WTC11 (cell line): Measurements from ENCODE around the gene GPER1. TPM values are rescaled to one million over a fixed set of nuclear protein-coding genes. Genes with fewer than 3 reads are reported as not detected.

Source experiments
- ATAC-seq: fragments of 200-7000 bp; cut with Tn5 transposase; 2 replicates; pipeline ENCODE4 v1.10.0; 2021; ENCODE audit warnings: mild to moderate bottlenecking, moderate library complexity
- CTCF ChIA-PET: fragments of 300-600 bp; sonication (Branson Sonifier 250); formaldehyde crosslinking; loops from one replicate; lab custom pipeline; 2021; ENCODE audit warnings: antibody characterized with exemption; lab: Charles Lee
- POLR2A ChIA-PET: fragments of 350-600 bp; sonication (Branson Sonifier 250); formaldehyde crosslinking; loops from one replicate; lab custom pipeline; 2021; ENCODE audit warnings: antibody characterized with exemption; lab: Charles Lee
- DNase-seq: peaks from one replicate; pipeline ENCODE4 v3.0.0; 2021; ENCODE audit warnings: low spot score
- H3K27ac Mint-ChIP-seq: 2 replicates; pipeline ENCODE4 v1.8.0; 2021; ENCODE audit warnings: mixed read lengths
- H3K27me3 Mint-ChIP-seq: 2 replicates; pipeline ENCODE4 v1.8.0; 2021; ENCODE audit warnings: low read depth, mild to moderate bottlenecking, moderate library complexity, mixed read lengths
- H3K36me3 Mint-ChIP-seq: 2 replicates; pipeline ENCODE4 v1.8.0; 2021; ENCODE audit warnings: mixed read lengths
- H3K4me1 Mint-ChIP-seq: 2 replicates; pipeline ENCODE4 v1.8.0; 2022; ENCODE audit warnings: mixed read lengths
- H3K4me3 Mint-ChIP-seq: 2 replicates; pipeline ENCODE4 v1.8.0; 2021; ENCODE audit warnings: mild to moderate bottlenecking, moderate library complexity, mixed read lengths
- H3K9me3 Mint-ChIP-seq: 2 replicates; pipeline ENCODE4 v1.8.0; 2021; ENCODE audit warnings: mixed read lengths
- FOXK1 ChIP-seq: sonication (generic); formaldehyde crosslinking; IDR thresholded peaks from 2 replicates; pipeline ENCODE4 v1.8.0; 2022; ENCODE audit warnings: mild to moderate bottlenecking, moderate library complexity, missing genetic modification reagents
- FOXP1 ChIP-seq: sonication (generic); formaldehyde crosslinking; IDR thresholded peaks from 2 replicates; pipeline ENCODE4 v1.8.0; 2022; ENCODE audit warnings: missing genetic modification reagents, mild to moderate bottlenecking, moderate library complexity, borderline replicate concordance
- GTF2I ChIP-seq: fragments of 250-450 bp; sonication (Bioruptor Pico); conservative IDR thresholded peaks from 2 replicates; pipeline ENCODE4 v1.4.0; 2021; ENCODE audit warnings: mild to moderate bottlenecking
- KAT7 ChIP-seq: sonication (generic); formaldehyde crosslinking; IDR thresholded peaks from 2 replicates; pipeline ENCODE4 v1.8.1; 2023; ENCODE audit warnings: missing genetic modification reagents, mild to moderate bottlenecking, borderline replicate concordance
- NFATC4 ChIP-seq: fragments of 250-450 bp; sonication (Bioruptor Pico); IDR thresholded peaks from 2 replicates; pipeline ENCODE4 v1.9.0; 2021; ENCODE audit warnings: mild to moderate bottlenecking
- SMAD3 ChIP-seq: sonication (generic); formaldehyde crosslinking; IDR thresholded peaks from 2 replicates; pipeline ENCODE4 v1.8.0; 2022; ENCODE audit warnings: missing genetic modification reagents, mild to moderate bottlenecking, borderline replicate concordance
- SMAD4 ChIP-seq: sonication (generic); formaldehyde crosslinking; IDR thresholded peaks from 2 replicates; pipeline ENCODE4 v1.8.0; 2022; ENCODE audit warnings: mild to moderate bottlenecking, missing genetic modification reagents
- SOX15 ChIP-seq: fragments of 250-450 bp; sonication (Bioruptor Pico); IDR thresholded peaks from 2 replicates; pipeline ENCODE4 v1.9.0; 2021; ENCODE audit warnings: mild to moderate bottlenecking
- TCF7 ChIP-seq: sonication (generic); formaldehyde crosslinking; IDR thresholded peaks from 2 replicates; pipeline ENCODE4 v1.8.0; 2022; ENCODE audit warnings: mild to moderate bottlenecking, low read depth, missing genetic modification reagents, moderate library complexity
- ZNF671 ChIP-seq: fragments of 250-450 bp; sonication (Bioruptor Pico); IDR thresholded peaks from 2 replicates; pipeline ENCODE4 v1.8.0; 2021; ENCODE audit warnings: mild to moderate bottlenecking
- total RNA-seq: library from RNA; stranded (reverse); gene quantifications from 3 replicates; pipeline ENCODE4 v1.2.3, GENCODE V29; 2021
- TF ChIP-seq, protein P1 (sequence below): sonication (generic); formaldehyde crosslinking; IDR thresholded peaks from 2 replicates; pipeline ENCODE4 v1.8.1; 2023; ENCODE audit warnings: mild to moderate bottlenecking, missing genetic modification reagents
- TF ChIP-seq, protein P2 (sequence below): fragments of 200-600 bp; IDR thresholded peaks from 2 replicates; pipeline ENCODE4 v1.8.0; 2022; ENCODE audit warnings: antibody characterized with exemption
- TF ChIP-seq, protein P3 (sequence below): sonication (generic); formaldehyde crosslinking; IDR thresholded peaks from 2 replicates; pipeline ENCODE4 v1.8.1; 2022; ENCODE audit warnings: mild to moderate bottlenecking, missing genetic modification reagents, moderate library complexity, borderline replicate concordance
- TF ChIP-seq, protein P4 (sequence below): fragments of 250-450 bp; sonication (Bioruptor Pico); IDR thresholded peaks from 2 replicates; pipeline ENCODE4 v1.8.0; 2021; ENCODE audit warnings: mild to moderate bottlenecking
- TF ChIP-seq, protein P5 (sequence below): sonication (generic); formaldehyde crosslinking; IDR thresholded peaks from 2 replicates; pipeline ENCODE4 v1.8.0; 2023; ENCODE audit warnings: missing genetic modification reagents, mild to moderate bottlenecking, borderline replicate concordance
- TF ChIP-seq, protein P6 (sequence below): sonication (generic); formaldehyde crosslinking; IDR thresholded peaks from 2 replicates; pipeline ENCODE4 v1.8.1; 2023; ENCODE audit warnings: mild to moderate bottlenecking, missing genetic modification reagents, moderate library complexity
- TF ChIP-seq, protein P7 (sequence below): sonication (generic); formaldehyde crosslinking; IDR thresholded peaks from 2 replicates; pipeline ENCODE4 v1.8.0; 2023; ENCODE audit warnings: mild to moderate bottlenecking, missing genetic modification reagents

The GPER1 gene
- total RNA-seq, 1 experiment from 2014 or later, result 0.28 TPM

DNA sequence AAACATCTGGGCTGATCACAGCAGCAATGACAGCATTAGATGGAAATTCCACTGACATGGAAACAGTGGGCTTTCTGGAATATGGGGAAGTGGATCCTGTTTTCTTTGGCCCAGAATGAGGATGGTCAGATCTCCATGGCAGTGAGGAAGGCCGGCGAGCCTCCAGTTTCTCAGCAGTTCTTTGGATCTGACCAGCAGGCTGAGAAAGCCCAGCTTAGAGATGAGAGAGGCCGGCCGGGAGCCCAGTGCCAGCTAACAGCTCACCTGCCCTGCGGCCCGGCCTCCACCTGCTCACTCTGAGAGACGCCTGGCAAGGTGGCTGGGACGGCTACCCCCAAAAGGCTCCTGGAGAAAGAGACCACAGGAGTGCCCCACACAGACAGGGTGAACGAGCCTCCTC is 24.2 kb downstream of the GPER1 start (continued):
- TF ChIP-seq, protein P1, sequence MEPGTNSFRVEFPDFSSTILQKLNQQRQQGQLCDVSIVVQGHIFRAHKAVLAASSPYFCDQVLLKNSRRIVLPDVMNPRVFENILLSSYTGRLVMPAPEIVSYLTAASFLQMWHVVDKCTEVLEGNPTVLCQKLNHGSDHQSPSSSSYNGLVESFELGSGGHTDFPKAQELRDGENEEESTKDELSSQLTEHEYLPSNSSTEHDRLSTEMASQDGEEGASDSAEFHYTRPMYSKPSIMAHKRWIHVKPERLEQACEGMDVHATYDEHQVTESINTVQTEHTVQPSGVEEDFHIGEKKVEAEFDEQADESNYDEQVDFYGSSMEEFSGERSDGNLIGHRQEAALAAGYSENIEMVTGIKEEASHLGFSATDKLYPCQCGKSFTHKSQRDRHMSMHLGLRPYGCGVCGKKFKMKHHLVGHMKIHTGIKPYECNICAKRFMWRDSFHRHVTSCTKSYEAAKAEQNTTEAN (CRISPR knock-in tag), result no peak

DNA sequence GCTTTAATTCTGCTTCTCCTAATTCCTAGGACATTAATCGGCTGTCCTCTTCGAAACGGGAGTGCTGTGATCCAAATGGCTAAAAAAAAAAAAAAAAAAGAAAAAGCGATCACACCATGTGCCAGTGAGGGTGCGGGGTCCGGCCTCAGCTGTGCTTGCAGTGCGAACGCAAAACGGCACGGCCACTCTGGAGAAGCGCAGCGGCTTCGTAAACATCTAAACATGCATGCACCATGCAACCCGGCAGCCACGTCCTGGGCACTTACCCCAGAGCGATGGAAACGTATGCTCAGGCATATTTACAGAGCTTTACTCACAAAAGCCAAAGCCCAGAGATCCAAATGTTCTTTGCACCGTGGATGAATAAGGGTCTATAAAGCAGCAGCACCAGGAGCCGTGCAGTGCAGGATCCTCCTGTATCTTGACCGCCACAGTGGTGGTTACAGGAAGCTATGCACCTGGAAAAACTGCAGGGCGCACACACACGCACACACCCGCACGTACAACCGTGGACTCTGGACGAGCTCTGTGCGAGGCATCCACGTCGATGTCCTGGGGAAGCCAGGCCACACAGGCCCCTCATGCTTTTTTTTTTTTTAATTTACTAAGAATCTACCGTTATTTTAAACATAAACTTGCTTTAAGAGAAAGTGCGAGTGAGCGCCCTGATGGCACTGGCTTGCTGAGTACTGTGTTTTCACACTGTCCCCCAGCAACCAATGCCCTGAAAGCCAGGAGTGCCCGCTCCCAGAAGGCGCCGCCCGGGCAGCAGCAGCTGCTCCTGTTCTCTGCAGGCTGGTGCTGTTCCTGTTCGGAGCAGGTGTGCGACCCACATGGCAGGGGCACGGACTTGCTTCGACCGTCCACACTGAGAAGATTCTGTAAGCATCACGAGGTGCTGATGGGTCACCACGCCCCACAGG is 25.0 kb downstream of the GPER1 start:
- no peaks in the 10 kb centered on the region for H3K27me3 Mint-ChIP-seq
- H3K27ac Mint-ChIP-seq, result no peak overlapping the region
- ATAC-seq (no peak), DNase-seq (no peak)
- H3K4me3 Mint-ChIP-seq, result no peak overlapping the region
- POLR2A ChIA-PET, result no interaction called here
- no peaks in the 10 kb centered on the region for H3K4me1 Mint-ChIP-seq
- H3K36me3 Mint-ChIP-seq, result peaks cover 16% of the 10 kb centered on the region
- CTCF ChIA-PET, result interaction anchor here (1.2 to 2.8 kb wide), 4 partner anchors 11 to 125 kb away, joined by 3 to 13 read pairs (median 6); no protein-coding TSS in a partner anchor
- peaks cover 8% of the 10 kb centered on the region for H3K9me3 Mint-ChIP-seq
- no peak for TF ChIP-seq FOXP1 (CRISPR knock-in tag)
- TF ChIP-seq, protein P2, sequence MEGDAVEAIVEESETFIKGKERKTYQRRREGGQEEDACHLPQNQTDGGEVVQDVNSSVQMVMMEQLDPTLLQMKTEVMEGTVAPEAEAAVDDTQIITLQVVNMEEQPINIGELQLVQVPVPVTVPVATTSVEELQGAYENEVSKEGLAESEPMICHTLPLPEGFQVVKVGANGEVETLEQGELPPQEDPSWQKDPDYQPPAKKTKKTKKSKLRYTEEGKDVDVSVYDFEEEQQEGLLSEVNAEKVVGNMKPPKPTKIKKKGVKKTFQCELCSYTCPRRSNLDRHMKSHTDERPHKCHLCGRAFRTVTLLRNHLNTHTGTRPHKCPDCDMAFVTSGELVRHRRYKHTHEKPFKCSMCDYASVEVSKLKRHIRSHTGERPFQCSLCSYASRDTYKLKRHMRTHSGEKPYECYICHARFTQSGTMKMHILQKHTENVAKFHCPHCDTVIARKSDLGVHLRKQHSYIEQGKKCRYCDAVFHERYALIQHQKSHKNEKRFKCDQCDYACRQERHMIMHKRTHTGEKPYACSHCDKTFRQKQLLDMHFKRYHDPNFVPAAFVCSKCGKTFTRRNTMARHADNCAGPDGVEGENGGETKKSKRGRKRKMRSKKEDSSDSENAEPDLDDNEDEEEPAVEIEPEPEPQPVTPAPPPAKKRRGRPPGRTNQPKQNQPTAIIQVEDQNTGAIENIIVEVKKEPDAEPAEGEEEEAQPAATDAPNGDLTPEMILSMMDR, result no peak
- TF ChIP-seq FOXK1 (CRISPR knock-in tag), result no peak
- TF ChIP-seq, protein P3, sequence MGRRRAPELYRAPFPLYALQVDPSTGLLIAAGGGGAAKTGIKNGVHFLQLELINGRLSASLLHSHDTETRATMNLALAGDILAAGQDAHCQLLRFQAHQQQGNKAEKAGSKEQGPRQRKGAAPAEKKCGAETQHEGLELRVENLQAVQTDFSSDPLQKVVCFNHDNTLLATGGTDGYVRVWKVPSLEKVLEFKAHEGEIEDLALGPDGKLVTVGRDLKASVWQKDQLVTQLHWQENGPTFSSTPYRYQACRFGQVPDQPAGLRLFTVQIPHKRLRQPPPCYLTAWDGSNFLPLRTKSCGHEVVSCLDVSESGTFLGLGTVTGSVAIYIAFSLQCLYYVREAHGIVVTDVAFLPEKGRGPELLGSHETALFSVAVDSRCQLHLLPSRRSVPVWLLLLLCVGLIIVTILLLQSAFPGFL (CRISPR knock-in tag), result no peak
- TF ChIP-seq KAT7, result no peak
- TF ChIP-seq SOX15 (CRISPR knock-in tag), result no peak
- TF ChIP-seq GTF2I (CRISPR knock-in tag), result no peak
- TF ChIP-seq, protein P4, sequence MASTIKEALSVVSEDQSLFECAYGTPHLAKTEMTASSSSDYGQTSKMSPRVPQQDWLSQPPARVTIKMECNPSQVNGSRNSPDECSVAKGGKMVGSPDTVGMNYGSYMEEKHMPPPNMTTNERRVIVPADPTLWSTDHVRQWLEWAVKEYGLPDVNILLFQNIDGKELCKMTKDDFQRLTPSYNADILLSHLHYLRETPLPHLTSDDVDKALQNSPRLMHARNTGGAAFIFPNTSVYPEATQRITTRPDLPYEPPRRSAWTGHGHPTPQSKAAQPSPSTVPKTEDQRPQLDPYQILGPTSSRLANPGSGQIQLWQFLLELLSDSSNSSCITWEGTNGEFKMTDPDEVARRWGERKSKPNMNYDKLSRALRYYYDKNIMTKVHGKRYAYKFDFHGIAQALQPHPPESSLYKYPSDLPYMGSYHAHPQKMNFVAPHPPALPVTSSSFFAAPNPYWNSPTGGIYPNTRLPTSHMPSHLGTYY (CRISPR knock-in tag), result no peak
- TF ChIP-seq, protein P5, sequence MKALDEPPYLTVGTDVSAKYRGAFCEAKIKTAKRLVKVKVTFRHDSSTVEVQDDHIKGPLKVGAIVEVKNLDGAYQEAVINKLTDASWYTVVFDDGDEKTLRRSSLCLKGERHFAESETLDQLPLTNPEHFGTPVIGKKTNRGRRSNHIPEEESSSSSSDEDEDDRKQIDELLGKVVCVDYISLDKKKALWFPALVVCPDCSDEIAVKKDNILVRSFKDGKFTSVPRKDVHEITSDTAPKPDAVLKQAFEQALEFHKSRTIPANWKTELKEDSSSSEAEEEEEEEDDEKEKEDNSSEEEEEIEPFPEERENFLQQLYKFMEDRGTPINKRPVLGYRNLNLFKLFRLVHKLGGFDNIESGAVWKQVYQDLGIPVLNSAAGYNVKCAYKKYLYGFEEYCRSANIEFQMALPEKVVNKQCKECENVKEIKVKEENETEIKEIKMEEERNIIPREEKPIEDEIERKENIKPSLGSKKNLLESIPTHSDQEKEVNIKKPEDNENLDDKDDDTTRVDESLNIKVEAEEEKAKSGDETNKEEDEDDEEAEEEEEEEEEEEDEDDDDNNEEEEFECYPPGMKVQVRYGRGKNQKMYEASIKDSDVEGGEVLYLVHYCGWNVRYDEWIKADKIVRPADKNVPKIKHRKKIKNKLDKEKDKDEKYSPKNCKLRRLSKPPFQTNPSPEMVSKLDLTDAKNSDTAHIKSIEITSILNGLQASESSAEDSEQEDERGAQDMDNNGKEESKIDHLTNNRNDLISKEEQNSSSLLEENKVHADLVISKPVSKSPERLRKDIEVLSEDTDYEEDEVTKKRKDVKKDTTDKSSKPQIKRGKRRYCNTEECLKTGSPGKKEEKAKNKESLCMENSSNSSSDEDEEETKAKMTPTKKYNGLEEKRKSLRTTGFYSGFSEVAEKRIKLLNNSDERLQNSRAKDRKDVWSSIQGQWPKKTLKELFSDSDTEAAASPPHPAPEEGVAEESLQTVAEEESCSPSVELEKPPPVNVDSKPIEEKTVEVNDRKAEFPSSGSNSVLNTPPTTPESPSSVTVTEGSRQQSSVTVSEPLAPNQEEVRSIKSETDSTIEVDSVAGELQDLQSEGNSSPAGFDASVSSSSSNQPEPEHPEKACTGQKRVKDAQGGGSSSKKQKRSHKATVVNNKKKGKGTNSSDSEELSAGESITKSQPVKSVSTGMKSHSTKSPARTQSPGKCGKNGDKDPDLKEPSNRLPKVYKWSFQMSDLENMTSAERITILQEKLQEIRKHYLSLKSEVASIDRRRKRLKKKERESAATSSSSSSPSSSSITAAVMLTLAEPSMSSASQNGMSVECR, result no peak
- TF ChIP-seq, protein P6, sequence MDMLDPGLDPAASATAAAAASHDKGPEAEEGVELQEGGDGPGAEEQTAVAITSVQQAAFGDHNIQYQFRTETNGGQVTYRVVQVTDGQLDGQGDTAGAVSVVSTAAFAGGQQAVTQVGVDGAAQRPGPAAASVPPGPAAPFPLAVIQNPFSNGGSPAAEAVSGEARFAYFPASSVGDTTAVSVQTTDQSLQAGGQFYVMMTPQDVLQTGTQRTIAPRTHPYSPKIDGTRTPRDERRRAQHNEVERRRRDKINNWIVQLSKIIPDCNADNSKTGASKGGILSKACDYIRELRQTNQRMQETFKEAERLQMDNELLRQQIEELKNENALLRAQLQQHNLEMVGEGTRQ, result no peak
- no peak for TF ChIP-seq SMAD4 (CRISPR knock-in tag)
- TF ChIP-seq, protein P7, sequence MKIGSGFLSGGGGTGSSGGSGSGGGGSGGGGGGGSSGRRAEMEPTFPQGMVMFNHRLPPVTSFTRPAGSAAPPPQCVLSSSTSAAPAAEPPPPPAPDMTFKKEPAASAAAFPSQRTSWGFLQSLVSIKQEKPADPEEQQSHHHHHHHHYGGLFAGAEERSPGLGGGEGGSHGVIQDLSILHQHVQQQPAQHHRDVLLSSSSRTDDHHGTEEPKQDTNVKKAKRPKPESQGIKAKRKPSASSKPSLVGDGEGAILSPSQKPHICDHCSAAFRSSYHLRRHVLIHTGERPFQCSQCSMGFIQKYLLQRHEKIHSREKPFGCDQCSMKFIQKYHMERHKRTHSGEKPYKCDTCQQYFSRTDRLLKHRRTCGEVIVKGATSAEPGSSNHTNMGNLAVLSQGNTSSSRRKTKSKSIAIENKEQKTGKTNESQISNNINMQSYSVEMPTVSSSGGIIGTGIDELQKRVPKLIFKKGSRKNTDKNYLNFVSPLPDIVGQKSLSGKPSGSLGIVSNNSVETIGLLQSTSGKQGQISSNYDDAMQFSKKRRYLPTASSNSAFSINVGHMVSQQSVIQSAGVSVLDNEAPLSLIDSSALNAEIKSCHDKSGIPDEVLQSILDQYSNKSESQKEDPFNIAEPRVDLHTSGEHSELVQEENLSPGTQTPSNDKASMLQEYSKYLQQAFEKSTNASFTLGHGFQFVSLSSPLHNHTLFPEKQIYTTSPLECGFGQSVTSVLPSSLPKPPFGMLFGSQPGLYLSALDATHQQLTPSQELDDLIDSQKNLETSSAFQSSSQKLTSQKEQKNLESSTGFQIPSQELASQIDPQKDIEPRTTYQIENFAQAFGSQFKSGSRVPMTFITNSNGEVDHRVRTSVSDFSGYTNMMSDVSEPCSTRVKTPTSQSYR (CRISPR knock-in tag), result no peak
- no peak for TF ChIP-seq SMAD3 (CRISPR knock-in tag)
- no peak for TF ChIP-seq NFATC4 (CRISPR knock-in tag)
- no peak for TF ChIP-seq ZNF671 (CRISPR knock-in tag)
- no peak for TF ChIP-seq TCF7
